RWPE1 (cell line): ENCODE results near the gene RNF111.

ENCODE experiments used
- CTCF ChIA-PET: fragments of 350-600 bp; sonication (Branson Sonifier 250); formaldehyde crosslinking; extraction: SDS; loops from one replicate; lab custom pipeline; 2021; lab: Yijun Ruan, JAX
- POLR2A ChIA-PET: fragments of 400-600 bp; formaldehyde crosslinking; extraction: SDS; loops from one replicate; lab custom pipeline; 2020; ENCODE audit warnings: antibody characterized with exemption; ENCODE audit not compliant: low non-redundant PET; lab: Yijun Ruan, JAX
- DNase-seq: peaks from one replicate; pipeline ENCODE4 v3.0.0; 2012; ENCODE audit warnings: low spot score
- H3K27ac ChIP-seq: fragments of 450-650 bp; 2 replicates; pipeline ENCODE4 v1.5.1; 2017
- CTCF ChIP-seq: fragments of 450-650 bp; conservative IDR thresholded peaks from 2 replicates; pipeline ENCODE4 v1.5.1; 2017; ENCODE audit warnings: low read depth, mild to moderate bottlenecking

The RNF111 gene

GRCh38 chr15:59099162-59099685 lies 111.8 kb downstream of the RNF111 start:
- no peak for DNase-seq
- no peak overlapping the region for H3K27ac ChIP-seq
- ChIA-PET CTCF (interaction anchor here (0.6 kb wide), 4 partner anchors 11 to 1463 kb away, joined by 3 to 6 read pairs (median 3); no protein-coding TSS in a partner anchor), POLR2A (interaction anchor here (0.5 to 0.7 kb wide), 2 partner anchors 23 to 598 kb away, joined by 4 read pairs; no protein-coding TSS in a partner anchor)
- no peak for TF ChIP-seq CTCF

GRCh38 chr15:59104602-59104911 lies 117.1 kb downstream of the RNF111 start:
- no peak for DNase-seq
- H3K27ac ChIP-seq = peak overlapping the region; percentile 94
- ChIA-PET POLR2A (no interaction called here), CTCF (no interaction called here)
- TF ChIP-seq CTCF = no peak

- TF ChIP-seq CTCF = no peak
- H3K27ac ChIP-seq = peak within 1 kb of the TSS; percentile 94
- ChIA-PET POLR2A (no interaction called here), CTCF (interaction anchor here (0.6 kb wide), 1 partner anchor 502 kb away, joined by 4 read pairs; no protein-coding TSS in a partner anchor)
- DNase-seq = peak; percentile 98
These were observed 117.7 kb downstream of the RNF111 start, which contains the start of gene CCNB2 for GRCh38 chr15:59104912-59105732. TSS of gene CCNB2 (plus strand) at chr15:59105146. CDS start at chr15:59105269, 123 bp downstream.

GRCh38 chr15:59105854-59106253 lies 118.4 kb downstream of the RNF111 start:
- peak; percentile 68 for TF ChIP-seq CTCF
- peak overlapping the region; percentile 94 for H3K27ac ChIP-seq
- ChIA-PET CTCF (interaction anchor here (0.5 to 0.6 kb wide), 3 partner anchors 60 to 120 kb away, joined by 3 to 4 read pairs (median 3); no protein-coding TSS in a partner anchor), POLR2A (interaction anchor here (0.6 kb wide), 1 partner anchor 176 kb away, joined by 3 read pairs; no protein-coding TSS in a partner anchor)
- peak; percentile 57 for DNase-seq

GRCh38 chr15:59111251-59111650 lies 123.8 kb downstream of the RNF111 start:
- DNase-seq = no peak
- ChIA-PET POLR2A (no interaction called here), CTCF (interaction anchor here (0.7 to 1.3 kb wide), 2 partner anchors 382 to 391 kb away, joined by 3 read pairs; no protein-coding TSS in a partner anchor)
- H3K27ac ChIP-seq = no peak overlapping the region
- TF ChIP-seq CTCF = no peak

GRCh38 chr15:59115047-59115446 lies 127.6 kb downstream of the RNF111 start:
- DNase-seq = no peak
- POLR2A ChIA-PET = no interaction called here
- CTCF ChIA-PET = no interaction called here
- no peak overlapping the region for H3K27ac ChIP-seq
- TF ChIP-seq CTCF = no peak
